ENCODE results near the gene HPSE2.

The HPSE2 gene

GRCh38 chr10:98610301-98610700 is 625.4 kb downstream of the HPSE2 start:
- no peak overlapping the region for H3K27ac ChIP-seq
- no peak for TF ChIP-seq CTCF (conservative IDR thresholded peaks at IDR 0.05)

- no peak for TF ChIP-seq CTCF (conservative IDR thresholded peaks at IDR 0.05)
- peak overlapping the region; percentile 92 for H3K27ac ChIP-seq
These were observed 626.4 kb downstream of the HPSE2 start for GRCh38 chr10:98609265-98609664.

GRCh38 chr10:98608411-98608810 is 627.2 kb downstream of the HPSE2 start:
- peak overlapping the region; percentile 92 for H3K27ac ChIP-seq
- TF ChIP-seq CTCF (conservative IDR thresholded peaks at IDR 0.05) = 0 out of 2 replicates have a peak, but pooled peaks have one; percentile 6

- no peak for TF ChIP-seq CTCF (conservative IDR thresholded peaks at IDR 0.05)
- H3K27ac ChIP-seq = no peak overlapping the region
These were observed 633.4 kb downstream of the HPSE2 start for GRCh38 chr10:98602224-98602623.

GRCh38 chr10:98599032-98599610 is 636.5 kb downstream of the HPSE2 start:
- H3K27ac ChIP-seq = no peak overlapping the region
- no peak for TF ChIP-seq CTCF (conservative IDR thresholded peaks at IDR 0.05)

- H3K27ac ChIP-seq = no peak overlapping the region
- TF ChIP-seq CTCF (conservative IDR thresholded peaks at IDR 0.05) = no peak
These were observed 639.2 kb downstream of the HPSE2 start for GRCh38 chr10:98596404-98596803.

GRCh38 chr10:98589691-98590090 is 646.0 kb downstream of the HPSE2 start:
- TF ChIP-seq CTCF (conservative IDR thresholded peaks at IDR 0.05) = no peak
- H3K27ac ChIP-seq = no peak overlapping the region

All from VCaP (cell line).